ENCODE data around the gene SLX4. TPM values are rescaled to one million over a fixed set of nuclear protein-coding genes. Genes with fewer than 3 reads are reported as not detected.

The SLX4 gene
- total RNA-seq, 1 experiment from 2014 or later: 15.5 TPM

DNA sequence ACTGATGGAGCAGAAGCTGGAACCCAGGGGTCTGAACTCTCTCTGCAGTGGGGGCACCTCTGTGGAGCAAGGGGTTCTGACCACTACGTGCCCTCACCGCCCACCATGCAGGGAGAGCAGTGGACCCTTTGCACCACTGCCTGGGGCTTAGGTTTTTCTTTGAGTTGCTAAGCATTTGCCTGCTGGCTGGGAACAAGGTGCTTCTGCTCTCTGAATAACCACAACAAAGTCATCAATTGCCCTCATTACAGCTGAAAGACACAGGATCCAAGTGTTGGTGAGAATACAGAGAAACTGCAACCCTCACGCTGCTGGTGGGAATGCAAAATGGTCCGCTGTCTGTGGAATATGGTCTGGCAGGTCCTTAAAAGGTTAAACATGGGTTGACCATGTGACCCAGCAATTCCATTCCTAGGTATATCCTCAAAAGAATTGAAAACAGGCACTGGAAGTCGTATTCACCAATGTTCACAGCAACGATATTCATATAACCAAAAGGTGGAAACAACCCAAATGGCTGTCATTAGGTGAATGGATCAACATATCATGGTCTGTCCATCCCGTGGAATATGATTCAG lies 57.0 kb downstream of the SLX4 start:
- TF ChIP-seq, protein P1, sequence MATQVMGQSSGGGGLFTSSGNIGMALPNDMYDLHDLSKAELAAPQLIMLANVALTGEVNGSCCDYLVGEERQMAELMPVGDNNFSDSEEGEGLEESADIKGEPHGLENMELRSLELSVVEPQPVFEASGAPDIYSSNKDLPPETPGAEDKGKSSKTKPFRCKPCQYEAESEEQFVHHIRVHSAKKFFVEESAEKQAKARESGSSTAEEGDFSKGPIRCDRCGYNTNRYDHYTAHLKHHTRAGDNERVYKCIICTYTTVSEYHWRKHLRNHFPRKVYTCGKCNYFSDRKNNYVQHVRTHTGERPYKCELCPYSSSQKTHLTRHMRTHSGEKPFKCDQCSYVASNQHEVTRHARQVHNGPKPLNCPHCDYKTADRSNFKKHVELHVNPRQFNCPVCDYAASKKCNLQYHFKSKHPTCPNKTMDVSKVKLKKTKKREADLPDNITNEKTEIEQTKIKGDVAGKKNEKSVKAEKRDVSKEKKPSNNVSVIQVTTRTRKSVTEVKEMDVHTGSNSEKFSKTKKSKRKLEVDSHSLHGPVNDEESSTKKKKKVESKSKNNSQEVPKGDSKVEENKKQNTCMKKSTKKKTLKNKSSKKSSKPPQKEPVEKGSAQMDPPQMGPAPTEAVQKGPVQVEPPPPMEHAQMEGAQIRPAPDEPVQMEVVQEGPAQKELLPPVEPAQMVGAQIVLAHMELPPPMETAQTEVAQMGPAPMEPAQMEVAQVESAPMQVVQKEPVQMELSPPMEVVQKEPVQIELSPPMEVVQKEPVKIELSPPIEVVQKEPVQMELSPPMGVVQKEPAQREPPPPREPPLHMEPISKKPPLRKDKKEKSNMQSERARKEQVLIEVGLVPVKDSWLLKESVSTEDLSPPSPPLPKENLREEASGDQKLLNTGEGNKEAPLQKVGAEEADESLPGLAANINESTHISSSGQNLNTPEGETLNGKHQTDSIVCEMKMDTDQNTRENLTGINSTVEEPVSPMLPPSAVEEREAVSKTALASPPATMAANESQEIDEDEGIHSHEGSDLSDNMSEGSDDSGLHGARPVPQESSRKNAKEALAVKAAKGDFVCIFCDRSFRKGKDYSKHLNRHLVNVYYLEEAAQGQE (IDR thresholded peaks at IDR 0.05; ENCODE audit: insufficient read depth in 1 of 2, low read depth in 2 of 2, low read length in 1 of 2): no peak
- TF ChIP-seq POLR2AphosphoS5 (IDR thresholded peaks at IDR 0.05; ENCODE audit: low read depth, low read length): no peak
- TF ChIP-seq SIN3A (IDR thresholded peaks at IDR 0.05; ENCODE audit: borderline replicate concordance, insufficient read depth, low read depth, low read length): no peak
- TF ChIP-seq TCF7L2 (IDR thresholded peaks at IDR 0.05; ENCODE audit: low read depth, low read length): no peak
- no peak for TF ChIP-seq CTCF (IDR thresholded peaks at IDR 0.05)

GRCh38 chr16:3553138-3553923 lies 58.1 kb downstream of the SLX4 start:
- Histone ChIP-seq H3K4me1 (ENCODE audit: control insufficient read depth, insufficient read depth, low read length) (no peaks in the 10 kb centered on the region), H3K9me3 (ENCODE audit: control insufficient read depth, insufficient read depth, low read depth, low read length) (no peaks in the 10 kb centered on the region), H3K4me3 (ENCODE audit: low read depth in 2 of 2, low read length in 2 of 2) (no peak overlapping the region), H3K36me3 (ENCODE audit: control insufficient read depth, insufficient read depth, low read length) (no peaks in the 10 kb centered on the region), H3K27ac (ENCODE audit: low read length) (no peak overlapping the region), H3K27me3 (ENCODE audit: control insufficient read depth, insufficient read depth, low read length) (no peaks in the 10 kb centered on the region)
- ATAC-seq (no peak), DNase-seq (ENCODE audit: low read depth, low spot score) (no peak)
- in situ Hi-C loops (cut with HindIII; ENCODE audit: low pct_unique_long_range_greater_than_20kb, low sequenced_read_pairs): no loop called here
- no peak for TF ChIP-seq CTCF (IDR thresholded peaks at IDR 0.05)
- TF ChIP-seq SIN3A (IDR thresholded peaks at IDR 0.05; ENCODE audit: borderline replicate concordance, insufficient read depth, low read depth, low read length): no peak
- no peak for TF ChIP-seq TCF7L2 (IDR thresholded peaks at IDR 0.05; ENCODE audit: low read depth, low read length)
- no peak for TF ChIP-seq POLR2AphosphoS5 (IDR thresholded peaks at IDR 0.05; ENCODE audit: low read depth, low read length)
- TF ChIP-seq, protein P1 (IDR thresholded peaks at IDR 0.05; ENCODE audit: insufficient read depth in 1 of 2, low read depth in 2 of 2, low read length in 1 of 2): no peak
- CTCF ChIA-PET: no interaction called here
- intact Hi-C loops (cut with micrococcal nuclease; ENCODE audit: unreplicated experiment): no loop called here
- POLR2A ChIA-PET: no interaction called here
- BruUV-seq (replicated peaks): no TSS peak

More for the DNA sequence above, 57.0 kb downstream of the SLX4 start:
- no peak overlapping the region for H3K4me3 ChIP-seq (ENCODE audit: low read depth in 2 of 2, low read length in 2 of 2)
- ChIA-PET POLR2A (no interaction called here), CTCF (no interaction called here)
- no peak overlapping the region for H3K27ac ChIP-seq (ENCODE audit: low read length)
- no peaks in the 10 kb centered on the region for H3K4me1 ChIP-seq (ENCODE audit: control insufficient read depth, insufficient read depth, low read length)
- no TSS peak for BruUV-seq (replicated peaks)
- H3K9me3 ChIP-seq (ENCODE audit: control insufficient read depth, insufficient read depth, low read depth, low read length): no peaks in the 10 kb centered on the region
- intact Hi-C loops (cut with micrococcal nuclease; ENCODE audit: unreplicated experiment): no loop called here
- no peaks in the 10 kb centered on the region for H3K27me3 ChIP-seq (ENCODE audit: control insufficient read depth, insufficient read depth, low read length)
- in situ Hi-C loops (cut with HindIII; ENCODE audit: low pct_unique_long_range_greater_than_20kb, low sequenced_read_pairs): no loop called here
- ATAC-seq (no peak), DNase-seq (ENCODE audit: low read depth, low spot score) (no peak)
- no peaks in the 10 kb centered on the region for H3K36me3 ChIP-seq (ENCODE audit: control insufficient read depth, insufficient read depth, low read length)
